RWPE2 (cell line): Measurements from ENCODE around the gene KSR1.
A peak's percentile ranks its signal among the peaks of the same experiment; 100 is the strongest.
"Not testable (repeated sequence)": the region's sequence is repeated elsewhere in the genome, so short reads cannot be mapped to it uniquely, and the experiment has no call there.

Experiments
- ATAC-seq: fragments of 200-7000 bp; cut with Tn5 transposase; 3 replicates; pipeline ENCODE4 v1.9.1; 2021; ENCODE audit warnings: low read depth
- DNase-seq: peaks from one replicate; pipeline ENCODE4 v3.0.0-alpha.2; 2020; ENCODE audit warnings: low spot score
- H3K27ac ChIP-seq: fragments of 450-650 bp; 2 replicates; pipeline ENCODE4 v1.5.1; 2017; ENCODE audit warnings: mild to moderate bottlenecking; ENCODE audit not compliant: poor library complexity, severe bottlenecking
- H3K27me3 ChIP-seq: fragments of 250-450 bp; sonication (Bioruptor Pico); 2 replicates; pipeline ENCODE4 v1.5.1; 2021; ENCODE audit warnings: mild to moderate bottlenecking, moderate library complexity; ENCODE audit not compliant: insufficient read depth, poor library complexity, severe bottlenecking
- H3K36me3 ChIP-seq: fragments of 250-450 bp; sonication (Bioruptor Pico); 2 replicates; pipeline ENCODE4 v1.5.1; 2020; ENCODE audit warnings: low read depth, mild to moderate bottlenecking, moderate library complexity
- H3K4me1 ChIP-seq: fragments of 250-450 bp; sonication (Bioruptor Pico); 2 replicates; pipeline ENCODE4 v1.5.1; 2021; ENCODE audit warnings: mild to moderate bottlenecking, moderate library complexity; ENCODE audit not compliant: insufficient read depth, poor library complexity, severe bottlenecking
- H3K4me3 ChIP-seq: fragments of 250-450 bp; sonication (Bioruptor Pico); 2 replicates; pipeline ENCODE4 v1.5.1; 2021; ENCODE audit warnings: mild to moderate bottlenecking, moderate library complexity; ENCODE audit not compliant: severe bottlenecking
- H3K9me3 ChIP-seq: fragments of 250-450 bp; sonication (Bioruptor Pico); 2 replicates; pipeline ENCODE4 v1.5.1; 2021; ENCODE audit warnings: mild to moderate bottlenecking, moderate library complexity; ENCODE audit not compliant: severe bottlenecking
- TF ChIP-seq, protein P1 (sequence below): fragments of 450-650 bp; IDR thresholded peaks from one replicate; pipeline ENCODE4 v1.5.1; 2017; ENCODE audit warnings: mild to moderate bottlenecking, moderate library complexity; ENCODE audit not compliant: poor library complexity, severe bottlenecking

Gene KSR1

GRCh38 chr17:27649929-27650328 lies 193.7 kb downstream of the KSR1 start:
- Histone ChIP-seq H3K9me3 (no peaks in the 10 kb centered on the region), H3K27ac (no peak overlapping the region), H3K27me3 (no peaks in the 10 kb centered on the region), H3K4me3 (no peak overlapping the region), H3K4me1 (no peaks in the 10 kb centered on the region), H3K36me3 (no peaks in the 10 kb centered on the region)
- TF ChIP-seq, protein P1, sequence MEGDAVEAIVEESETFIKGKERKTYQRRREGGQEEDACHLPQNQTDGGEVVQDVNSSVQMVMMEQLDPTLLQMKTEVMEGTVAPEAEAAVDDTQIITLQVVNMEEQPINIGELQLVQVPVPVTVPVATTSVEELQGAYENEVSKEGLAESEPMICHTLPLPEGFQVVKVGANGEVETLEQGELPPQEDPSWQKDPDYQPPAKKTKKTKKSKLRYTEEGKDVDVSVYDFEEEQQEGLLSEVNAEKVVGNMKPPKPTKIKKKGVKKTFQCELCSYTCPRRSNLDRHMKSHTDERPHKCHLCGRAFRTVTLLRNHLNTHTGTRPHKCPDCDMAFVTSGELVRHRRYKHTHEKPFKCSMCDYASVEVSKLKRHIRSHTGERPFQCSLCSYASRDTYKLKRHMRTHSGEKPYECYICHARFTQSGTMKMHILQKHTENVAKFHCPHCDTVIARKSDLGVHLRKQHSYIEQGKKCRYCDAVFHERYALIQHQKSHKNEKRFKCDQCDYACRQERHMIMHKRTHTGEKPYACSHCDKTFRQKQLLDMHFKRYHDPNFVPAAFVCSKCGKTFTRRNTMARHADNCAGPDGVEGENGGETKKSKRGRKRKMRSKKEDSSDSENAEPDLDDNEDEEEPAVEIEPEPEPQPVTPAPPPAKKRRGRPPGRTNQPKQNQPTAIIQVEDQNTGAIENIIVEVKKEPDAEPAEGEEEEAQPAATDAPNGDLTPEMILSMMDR: no peak
- DNase-seq (no peak), ATAC-seq (no peak)

GRCh38 chr17:27650836-27651235 lies 194.6 kb downstream of the KSR1 start:
- no peak overlapping the region for H3K27ac ChIP-seq
- no peaks in the 10 kb centered on the region for H3K27me3 ChIP-seq
- no peak for ATAC-seq
- no peaks in the 10 kb centered on the region for H3K36me3 ChIP-seq
- no peak overlapping the region for H3K4me3 ChIP-seq
- TF ChIP-seq, protein P1: no peak
- DNase-seq: no peak
- H3K9me3 ChIP-seq: no peaks in the 10 kb centered on the region
- H3K4me1 ChIP-seq: no peaks in the 10 kb centered on the region

GRCh38 chr17:27651411-27652345 lies 195.4 kb downstream of the KSR1 start:
- DNase-seq (no peak), ATAC-seq (no peak)
- TF ChIP-seq, protein P1: peak; percentile 65
- Histone ChIP-seq H3K4me3 (no peak overlapping the region), H3K9me3 (no peaks in the 10 kb centered on the region), H3K27ac (no peak overlapping the region), H3K4me1 (no peaks in the 10 kb centered on the region), H3K36me3 (no peaks in the 10 kb centered on the region), H3K27me3 (no peaks in the 10 kb centered on the region)

DNA sequence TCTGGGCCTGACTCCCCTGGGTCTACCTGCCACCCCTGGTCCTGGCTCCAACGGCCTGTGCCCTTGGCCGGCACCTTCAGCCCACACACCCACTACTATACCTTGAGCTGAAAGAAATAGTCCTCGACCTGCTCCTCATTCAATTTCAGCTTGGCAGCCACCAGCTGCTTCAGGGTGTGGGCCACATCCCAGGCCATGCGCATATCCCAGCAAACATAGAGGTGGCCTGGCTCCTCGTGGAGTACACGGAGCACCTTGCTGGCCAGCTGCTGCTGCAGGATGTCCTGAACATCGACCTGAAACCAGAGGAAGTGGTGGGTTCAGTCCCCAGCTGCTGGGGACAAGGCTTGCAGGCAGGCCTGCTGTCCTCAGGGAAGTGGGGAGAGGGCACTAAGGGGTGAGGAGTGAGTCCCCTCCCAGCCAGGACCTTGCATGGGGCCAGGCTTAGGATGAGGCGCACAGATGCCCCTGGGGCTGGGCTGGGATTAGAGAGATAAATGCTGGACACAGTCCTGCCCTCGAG lies 197.3 kb downstream of the KSR1 start:
- not testable (repeated sequence) for ATAC-seq, H3K27ac ChIP-seq, H3K4me3 ChIP-seq, H3K36me3 ChIP-seq, DNase-seq, H3K4me1 ChIP-seq, H3K9me3 ChIP-seq, H3K27me3 ChIP-seq

GRCh38 chr17:27654136-27654535 lies 197.9 kb downstream of the KSR1 start:
- Histone ChIP-seq H3K4me3 (no peak overlapping the region), H3K4me1 (no peaks in the 10 kb centered on the region), H3K27me3 (no peaks in the 10 kb centered on the region), H3K27ac (no peak overlapping the region), H3K9me3 (no peaks in the 10 kb centered on the region), H3K36me3 (no peaks in the 10 kb centered on the region)
- DNase-seq (no peak), ATAC-seq (no peak)
- TF ChIP-seq, protein P1: no peak
